Limb (tissue), 2 donors: ENCODE results near the gene STX1B.
A peak's percentile ranks its signal among the peaks of the same experiment; 100 is the strongest.
"Not testable (repeated sequence)": the region's sequence is repeated elsewhere in the genome, so short reads cannot be mapped to it uniquely, and the experiment has no call there.

ENCODE experiments used
- DNase-seq, 2 donors: peaks; one replicate each; pipeline ENCODE4 v3.0.0-alpha.2; 2016; ENCODE audit errors: extremely low spot score in 2 of 2

Gene STX1B

DNA sequence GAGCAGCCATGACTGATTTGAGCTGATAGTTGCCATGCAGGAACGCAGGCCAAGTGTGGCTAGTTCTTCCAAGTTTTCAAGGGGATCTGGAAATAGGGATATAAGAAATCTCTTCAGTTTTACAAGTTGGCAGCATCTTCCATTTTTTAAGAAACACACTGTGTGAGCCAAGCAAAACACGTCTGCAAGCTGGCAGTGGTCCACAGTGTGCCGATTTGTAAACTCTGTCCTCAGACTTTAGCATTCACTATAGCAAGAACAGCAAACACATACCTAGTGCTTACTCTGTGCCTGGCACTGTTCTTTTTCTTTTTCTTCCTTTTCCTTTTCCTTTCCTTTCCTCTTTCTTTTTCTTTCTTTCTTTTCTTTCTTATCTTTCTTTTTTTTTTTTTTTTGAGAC lies 58.7 kb downstream of the STX1B start:
- DNase-seq = no peak

DNA sequence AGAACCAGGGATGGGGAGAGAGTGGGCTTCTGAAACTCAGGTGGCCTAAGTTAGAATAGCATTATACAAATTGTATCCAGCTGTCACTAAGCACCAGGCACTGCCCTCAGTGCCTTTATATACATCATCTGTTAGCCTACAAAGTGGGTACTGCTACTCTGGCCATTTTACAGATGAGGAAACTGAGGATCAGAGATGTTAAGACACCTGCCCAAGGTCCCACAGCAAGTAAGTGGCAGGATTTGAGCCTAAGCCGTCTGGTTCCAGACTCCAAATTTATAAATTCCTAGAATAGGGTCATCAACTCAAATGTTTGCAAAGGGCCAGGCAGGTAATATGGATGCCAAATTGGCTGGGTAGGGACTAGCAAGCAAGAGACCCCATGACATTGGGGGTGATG lies 59.2 kb downstream of the STX1B start:
- no peak for DNase-seq

DNA sequence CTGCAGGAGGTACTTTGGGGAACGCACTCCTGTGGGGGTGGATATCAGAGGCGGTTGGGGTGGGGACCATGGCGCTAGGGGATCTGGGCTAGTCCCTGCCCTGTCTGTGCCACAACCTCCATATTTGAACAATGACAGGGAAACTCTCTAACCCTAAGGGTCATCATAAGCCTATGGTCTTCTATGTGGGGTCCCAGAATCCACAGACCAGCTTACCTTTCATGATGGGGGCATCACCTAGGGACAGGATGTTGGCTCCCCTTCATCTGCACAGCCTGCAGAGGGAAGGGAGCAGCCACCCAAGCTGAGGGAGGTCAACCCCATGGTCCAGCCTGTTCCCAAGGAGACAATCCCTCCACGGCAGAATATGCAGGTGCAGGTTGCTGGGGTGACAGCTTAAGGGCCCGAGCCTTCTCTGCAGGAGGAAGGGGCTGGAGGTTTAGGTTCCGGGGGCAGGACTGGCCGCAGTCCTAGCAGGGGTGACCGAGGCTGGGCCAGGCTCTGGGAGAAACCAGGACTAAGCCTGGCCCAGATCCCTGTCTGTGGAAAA lies 59.8 kb downstream of the STX1B start:
- DNase-seq = no peak

DNA sequence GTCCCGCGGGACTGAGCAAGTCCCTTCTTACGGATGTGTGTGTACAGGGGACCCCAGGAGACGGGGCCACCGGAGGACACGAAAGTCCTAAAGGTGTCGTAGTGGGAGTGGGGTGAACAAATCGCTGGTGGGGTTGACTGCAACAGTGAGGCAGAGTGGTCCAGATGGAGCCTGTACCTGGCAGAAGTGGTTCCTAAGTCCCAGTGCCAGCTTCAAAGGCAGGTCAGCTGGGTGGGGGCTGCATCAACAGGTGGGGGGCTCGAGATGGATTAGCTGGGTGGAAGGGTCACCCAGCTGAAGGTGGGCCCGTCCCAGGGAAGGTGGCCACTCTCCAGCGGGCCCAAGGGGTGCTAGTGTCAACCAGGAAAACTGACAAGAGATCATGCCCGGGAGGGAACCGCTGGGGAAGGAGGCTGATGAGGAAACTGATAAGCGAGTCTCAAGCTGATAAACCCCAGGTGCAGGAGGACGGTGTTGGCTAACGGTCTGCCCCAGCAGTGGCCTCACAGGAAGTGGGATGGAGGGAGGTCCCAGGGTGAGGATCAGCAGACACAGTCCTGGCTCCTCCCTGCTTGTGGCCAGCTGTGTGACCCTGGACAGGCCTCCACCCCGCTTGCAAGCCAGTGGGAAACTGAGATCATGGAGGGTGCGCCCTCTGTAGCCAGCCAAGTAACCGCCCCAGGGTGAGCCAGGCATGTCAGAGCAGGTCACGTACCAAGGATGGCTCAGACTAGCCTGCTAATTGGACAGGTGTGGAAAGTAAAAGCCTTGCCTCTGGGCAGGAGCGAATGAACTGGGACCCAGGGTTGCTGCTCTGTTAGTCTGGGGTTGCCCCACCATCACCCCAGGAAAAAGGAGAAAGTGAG lies 60.6 kb downstream of the STX1B start:
- DNase-seq = peak in 1 of 2 donors; percentile 62

DNA sequence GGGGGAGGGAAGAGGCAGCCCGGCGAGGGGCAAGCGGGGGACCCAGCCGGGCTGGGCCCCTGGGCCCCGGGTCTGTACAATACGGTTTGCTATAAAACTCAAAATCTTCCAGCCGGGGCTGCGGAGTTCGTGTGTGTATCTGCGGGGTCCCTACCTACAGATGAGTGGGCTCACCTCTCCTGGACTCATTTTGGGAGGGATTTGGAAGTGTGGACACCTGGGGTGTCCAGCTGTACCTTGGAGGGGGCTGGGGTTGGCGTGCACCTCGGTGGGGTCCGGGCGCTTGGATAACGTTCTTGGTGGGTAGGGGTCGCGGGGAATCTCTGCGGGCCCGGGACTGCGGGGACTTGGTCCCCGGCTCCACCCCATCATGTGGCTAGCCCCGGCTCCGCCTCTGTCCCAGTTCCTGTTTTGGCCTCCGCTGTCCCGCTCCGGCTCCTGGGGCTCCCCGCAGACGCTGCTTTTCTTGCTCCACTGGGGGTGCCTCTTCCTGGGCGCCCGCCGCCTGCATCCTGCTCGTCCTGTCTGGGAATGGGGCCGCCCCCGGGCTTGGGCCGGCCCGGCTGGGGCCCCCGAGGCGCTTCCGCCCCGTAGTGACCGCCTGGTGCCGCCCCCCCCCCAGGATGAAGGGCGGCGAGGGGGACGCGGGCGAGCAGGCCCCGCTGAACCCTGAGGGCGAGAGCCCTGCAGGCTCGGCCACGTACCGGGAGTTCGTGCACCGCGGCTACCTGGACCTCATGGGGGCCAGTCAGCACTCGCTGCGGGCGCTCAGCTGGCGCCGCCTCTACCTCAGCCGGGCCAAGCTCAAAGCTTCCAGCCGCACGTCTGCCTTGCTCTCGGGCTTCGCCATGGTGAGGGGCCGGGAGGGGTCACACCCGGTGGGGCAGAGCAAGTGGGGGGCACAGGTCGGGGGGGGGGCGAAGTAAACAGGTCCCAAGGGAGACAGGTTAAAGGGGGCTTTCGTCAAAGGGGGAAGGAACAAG lies 61.5 kb downstream of the STX1B start, which contains the start of gene ORAI3:
Gene ORAI3 (plus strand): TSS at position 402 of the 983 bp plus-strand sequence. CDS start 222 bp downstream, at position 624.
- DNase-seq = peak; percentile 35 to 81

DNA sequence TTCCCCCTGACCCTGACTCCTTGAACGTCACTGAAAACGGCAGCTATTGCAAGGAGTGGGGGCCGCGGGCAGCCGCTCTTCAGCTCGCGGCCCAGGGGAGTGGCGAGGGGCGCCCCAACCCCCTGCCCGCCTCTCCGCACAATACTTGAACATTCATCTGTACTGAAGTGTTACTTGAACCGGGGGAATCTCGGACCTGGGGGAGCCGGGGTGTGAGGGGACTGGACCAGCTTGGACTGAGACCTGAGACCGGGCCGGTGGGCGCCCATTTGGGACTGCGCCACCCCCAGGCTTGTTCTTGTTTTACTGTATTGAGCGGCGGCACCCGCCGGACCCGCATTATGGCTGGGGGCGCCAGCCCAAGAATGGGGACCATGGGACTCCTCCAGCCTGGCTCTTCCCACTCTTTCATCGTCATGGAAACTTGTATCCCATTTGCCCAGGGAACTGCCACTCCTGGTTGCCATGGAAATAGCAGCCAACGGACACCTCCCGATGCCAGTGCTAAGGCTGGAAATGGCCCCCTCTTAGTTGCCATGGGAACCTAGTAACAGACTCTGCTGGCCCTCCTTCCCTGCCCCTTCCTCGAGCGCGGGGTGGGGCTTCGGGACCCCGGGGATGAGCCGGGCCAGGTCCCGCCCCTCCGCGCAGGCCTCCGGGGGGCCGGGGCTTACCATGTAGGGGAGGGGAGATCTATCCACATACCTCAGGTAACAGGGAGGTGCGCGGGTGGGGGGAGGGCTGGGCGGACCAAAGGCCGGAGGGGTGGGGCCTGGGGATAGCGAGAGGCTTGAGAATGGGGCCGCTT lies 62.4 kb downstream of the STX1B start:
- DNase-seq = peak; percentile 96 to 98

DNA sequence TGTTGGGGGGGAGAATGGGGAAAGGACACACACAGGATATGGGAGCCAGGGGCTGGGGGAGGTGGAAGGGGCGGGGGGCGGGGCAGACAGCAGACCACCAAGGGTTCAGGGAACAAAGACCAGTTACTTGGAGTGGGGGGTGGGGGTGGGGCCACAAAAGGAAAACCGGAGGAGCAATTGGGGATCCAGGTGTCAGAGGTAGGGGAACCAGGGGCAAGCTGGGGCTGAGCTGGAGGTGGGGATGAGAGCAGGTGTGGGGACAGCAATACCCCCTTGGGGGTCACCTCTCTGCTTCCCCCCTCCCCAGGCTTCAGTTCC lies 62.9 kb downstream of the STX1B start:
- no peak for DNase-seq

DNA sequence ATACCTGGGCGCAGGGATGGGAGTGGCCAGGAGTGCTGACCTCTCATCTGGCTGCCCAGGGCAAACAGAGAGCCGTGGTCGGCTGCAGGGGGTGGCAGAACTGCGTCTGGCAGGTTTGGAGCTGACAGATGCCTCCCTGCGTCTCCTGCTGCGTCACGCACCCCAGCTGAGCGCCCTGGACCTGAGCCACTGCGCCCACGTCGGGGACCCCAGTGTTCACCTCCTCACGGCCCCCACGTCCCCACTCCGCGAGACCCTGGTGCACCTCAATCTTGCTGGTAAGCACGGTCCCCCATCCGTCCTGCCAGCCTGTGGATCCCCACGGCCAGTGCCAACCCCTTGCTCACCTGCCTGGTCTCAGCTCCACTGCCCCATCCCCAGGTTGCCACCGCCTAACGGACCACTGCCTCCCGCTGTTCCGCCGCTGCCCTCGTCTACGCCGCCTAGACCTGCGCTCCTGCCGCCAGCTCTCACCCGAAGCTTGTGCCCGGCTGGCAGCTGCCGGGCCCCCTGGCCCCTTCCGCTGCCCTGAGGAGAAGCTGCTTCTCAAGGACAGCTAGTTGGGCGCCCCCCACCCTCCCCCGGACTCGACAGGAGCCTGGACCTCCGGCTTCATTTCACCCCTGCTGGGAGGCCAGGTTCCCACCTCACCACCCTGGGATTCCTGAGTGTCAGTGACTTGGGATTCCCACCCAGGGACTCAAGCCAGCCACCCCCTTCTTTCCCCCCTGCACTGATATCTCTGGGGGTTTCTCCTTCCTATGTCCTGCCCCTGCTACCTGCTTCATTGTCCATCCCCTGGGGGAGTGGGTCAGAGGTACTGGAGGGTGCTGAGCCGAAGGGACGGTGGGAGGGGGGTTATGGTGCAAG lies 63.5 kb downstream of the STX1B start:
- no peak for DNase-seq

DNA sequence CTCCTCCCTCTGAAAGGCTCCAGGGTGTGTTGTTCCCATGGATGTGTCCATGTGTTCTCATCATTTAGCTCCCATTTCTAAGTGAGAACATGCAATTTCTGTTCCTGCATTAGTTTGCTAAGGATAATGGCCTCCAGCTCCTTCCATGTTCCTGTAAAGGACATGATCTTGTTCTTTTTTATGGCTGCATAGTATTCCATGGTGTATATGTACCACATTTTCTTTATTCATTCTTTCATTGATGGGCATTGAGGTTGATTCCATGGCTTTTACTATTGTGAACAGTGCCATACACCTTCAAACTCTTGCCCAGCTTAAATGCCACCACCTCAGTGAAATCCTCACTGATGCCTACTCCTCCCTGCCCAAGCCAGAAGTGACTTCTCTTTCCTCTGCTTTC lies 66.1 kb downstream of the STX1B start:
- DNase-seq = no peak

DNA sequence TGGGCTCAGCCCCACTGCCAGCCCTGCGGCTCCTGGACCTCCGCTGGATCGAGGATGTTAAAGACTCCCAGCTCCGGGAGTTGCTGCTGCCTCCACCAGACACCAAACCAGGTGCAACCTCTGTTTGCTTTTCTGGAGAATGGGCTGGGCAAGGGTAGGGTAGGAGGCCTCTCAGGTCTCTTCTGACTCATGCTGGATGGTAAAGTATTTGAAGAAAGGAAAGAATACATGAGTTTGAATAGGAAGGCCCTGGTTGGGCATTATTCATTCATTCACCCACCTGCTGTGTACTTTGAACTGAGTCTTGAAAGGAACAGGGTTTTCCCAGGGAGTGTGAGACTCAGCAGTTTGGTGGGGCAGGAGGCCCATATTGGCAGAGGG lies 68.0 kb downstream of the STX1B start:
- no peak for DNase-seq

DNA sequence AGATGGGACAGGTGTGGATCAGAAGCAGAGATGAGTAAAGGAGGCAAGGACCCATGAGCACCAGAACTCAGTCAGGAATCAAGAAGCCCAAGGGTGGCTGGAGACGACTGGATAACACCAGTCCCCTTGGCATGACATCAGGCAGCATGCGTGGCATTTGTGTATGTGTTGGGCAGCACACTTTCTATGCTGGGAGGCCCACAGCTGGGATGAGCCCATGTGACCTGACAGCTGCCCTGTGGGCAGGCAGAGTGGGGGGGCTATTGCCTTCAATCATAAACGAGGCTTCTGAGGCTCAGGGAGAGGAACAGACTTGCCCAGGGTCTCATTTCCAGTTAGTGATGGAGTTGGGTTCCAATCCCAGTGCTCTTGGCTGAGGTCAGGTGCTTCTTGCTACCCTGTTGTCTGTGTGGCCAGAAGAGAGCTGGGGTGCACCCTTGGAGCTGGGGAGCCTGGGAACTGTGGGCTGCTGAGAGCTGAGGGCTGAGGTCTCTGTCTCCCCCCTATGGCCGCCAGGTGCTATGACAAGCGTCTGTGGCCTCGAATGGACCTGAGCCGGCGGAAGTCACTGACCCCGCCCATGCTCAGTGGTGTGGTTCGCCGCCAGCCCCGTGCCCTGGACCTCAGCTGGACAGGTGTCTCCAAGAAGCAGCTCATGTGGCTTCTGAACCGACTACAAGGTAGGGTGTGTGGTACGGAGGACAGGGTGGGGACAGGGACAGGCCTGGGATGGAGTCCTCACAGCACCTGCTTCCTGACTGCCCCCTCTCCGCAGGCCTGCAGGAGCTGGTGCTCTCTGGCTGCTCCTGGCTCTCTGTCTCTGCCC lies 68.6 kb downstream of the STX1B start:
- peak; percentile 21 to 71 for DNase-seq

DNA sequence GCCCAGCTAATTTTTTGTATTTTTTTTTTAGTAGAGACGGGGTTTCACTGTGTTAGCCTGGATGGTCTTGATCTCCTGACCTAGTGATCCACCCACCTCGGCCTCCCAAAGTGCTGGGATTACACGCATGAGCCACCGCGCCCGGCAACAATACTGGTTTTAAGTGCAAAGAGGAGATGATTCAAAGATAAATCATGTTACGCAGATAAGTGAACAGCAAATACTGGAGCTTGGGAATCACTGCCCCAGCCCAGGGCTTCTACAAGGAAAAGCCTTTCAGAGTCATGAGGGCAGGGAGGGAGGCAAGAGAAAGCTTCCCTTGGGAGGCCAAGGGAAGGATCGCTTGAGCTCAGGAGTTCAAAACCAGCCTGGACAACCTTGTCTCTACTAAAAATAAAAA lies 70.9 kb downstream of the STX1B start:
- not testable (repeated sequence) for DNase-seq
